ENCODE results near the gene MTMR1.

The MTMR1 gene

GRCh38 chrX:150763810-150764209 lies 70.6 kb downstream of the MTMR1 start:
- no peak overlapping the region for H3K9ac ChIP-seq
- H3K27me3 ChIP-seq (ENCODE audit: control insufficient read depth, insufficient read depth, low read length): no peaks in the 10 kb centered on the region
- H3K4me2 ChIP-seq (ENCODE audit: low read length): no peak overlapping the region
- H3K4me1 ChIP-seq: no peaks in the 10 kb centered on the region
- no peaks in the 10 kb centered on the region for H3K9me3 ChIP-seq (ENCODE audit: control insufficient read depth, low read length)
- H3K36me3 ChIP-seq (ENCODE audit: control insufficient read depth, insufficient read depth, low read length): no peaks in the 10 kb centered on the region
- TF ChIP-seq CTCF (IDR thresholded peaks at IDR 0.05): no peak
- no peak overlapping the region for H3K27ac ChIP-seq
- H3K4me3 ChIP-seq (ENCODE audit: low read depth, low read length): no peak overlapping the region
- no peak overlapping the region for H2AFZ ChIP-seq
- no peaks in the 10 kb centered on the region for H3K79me2 ChIP-seq

- Histone ChIP-seq H3K9ac (no peak overlapping the region), H3K4me2 (ENCODE audit: low read length) (no peak overlapping the region), H3K9me3 (ENCODE audit: control insufficient read depth, low read length) (no peaks in the 10 kb centered on the region), H3K27ac (no peak overlapping the region), H3K79me2 (no peaks in the 10 kb centered on the region), H3K27me3 (ENCODE audit: control insufficient read depth, insufficient read depth, low read length) (no peaks in the 10 kb centered on the region), H3K4me1 (no peaks in the 10 kb centered on the region), H3K36me3 (ENCODE audit: control insufficient read depth, insufficient read depth, low read length) (no peaks in the 10 kb centered on the region), H3K4me3 (ENCODE audit: low read depth, low read length) (no peak overlapping the region), H2AFZ (no peak overlapping the region)
- TF ChIP-seq CTCF (IDR thresholded peaks at IDR 0.05): no peak
Observed at GRCh38 chrX:150765237-150765636, 72.0 kb downstream of the MTMR1 start.

- Histone ChIP-seq H3K9ac (no peak overlapping the region), H3K27ac (no peak overlapping the region), H3K27me3 (ENCODE audit: control insufficient read depth, insufficient read depth, low read length) (no peaks in the 10 kb centered on the region), H3K9me3 (ENCODE audit: control insufficient read depth, low read length) (no peaks in the 10 kb centered on the region), H2AFZ (no peak overlapping the region), H3K4me3 (ENCODE audit: low read depth, low read length) (no peak overlapping the region), H3K79me2 (no peaks in the 10 kb centered on the region), H3K4me1 (no peaks in the 10 kb centered on the region), H3K4me2 (ENCODE audit: low read length) (no peak overlapping the region), H3K36me3 (ENCODE audit: control insufficient read depth, insufficient read depth, low read length) (no peaks in the 10 kb centered on the region)
- TF ChIP-seq CTCF (IDR thresholded peaks at IDR 0.05): no peak
Observed at GRCh38 chrX:150765782-150766350, 72.7 kb downstream of the MTMR1 start.

GRCh38 chrX:150766351-150767044 lies 73.3 kb downstream of the MTMR1 start:
- H3K4me3 ChIP-seq (ENCODE audit: low read depth, low read length): no peak overlapping the region
- no peaks in the 10 kb centered on the region for H3K9me3 ChIP-seq (ENCODE audit: control insufficient read depth, low read length)
- H3K36me3 ChIP-seq (ENCODE audit: control insufficient read depth, insufficient read depth, low read length): no peaks in the 10 kb centered on the region
- H2AFZ ChIP-seq: no peak overlapping the region
- no peak overlapping the region for H3K9ac ChIP-seq
- no peaks in the 10 kb centered on the region for H3K79me2 ChIP-seq
- H3K4me2 ChIP-seq (ENCODE audit: low read length): no peak overlapping the region
- no peak for TF ChIP-seq CTCF (IDR thresholded peaks at IDR 0.05)
- no peaks in the 10 kb centered on the region for H3K4me1 ChIP-seq
- no peak overlapping the region for H3K27ac ChIP-seq
- no peaks in the 10 kb centered on the region for H3K27me3 ChIP-seq (ENCODE audit: control insufficient read depth, insufficient read depth, low read length)

- TF ChIP-seq CTCF (IDR thresholded peaks at IDR 0.05): no peak
- Histone ChIP-seq H3K4me2 (ENCODE audit: low read length) (no peak overlapping the region), H3K36me3 (ENCODE audit: control insufficient read depth, insufficient read depth, low read length) (no peaks in the 10 kb centered on the region), H3K4me3 (ENCODE audit: low read depth, low read length) (no peak overlapping the region), H3K27ac (no peak overlapping the region), H3K4me1 (no peaks in the 10 kb centered on the region), H3K9me3 (ENCODE audit: control insufficient read depth, low read length) (no peaks in the 10 kb centered on the region), H3K27me3 (ENCODE audit: control insufficient read depth, insufficient read depth, low read length) (no peaks in the 10 kb centered on the region), H3K9ac (no peak overlapping the region), H3K79me2 (no peaks in the 10 kb centered on the region), H2AFZ (no peak overlapping the region)
Observed at GRCh38 chrX:150767045-150767395, 73.8 kb downstream of the MTMR1 start.
